WERI-Rb-1 (cell line): Measurements from ENCODE around the gene RALGAPA2.

Experiments
- DNase-seq: peaks from one replicate; pipeline ENCODE4 v3.0.0-alpha.2; 2020
- H3K27ac ChIP-seq: fragments of 250-450 bp; sonication (Bioruptor Pico); 2 replicates; pipeline ENCODE4 v1.5.1; 2020; ENCODE audit warnings: mild to moderate bottlenecking, moderate library complexity
- H3K27me3 ChIP-seq: fragments of 250-450 bp; sonication (Bioruptor Pico); 2 replicates; pipeline ENCODE4 v1.5.1; 2021; ENCODE audit warnings: mild to moderate bottlenecking, low read depth, moderate library complexity; ENCODE audit not compliant: insufficient read depth, severe bottlenecking
- H3K36me3 ChIP-seq: fragments of 250-450 bp; sonication (Bioruptor Pico); 2 replicates; pipeline ENCODE4 v1.5.1; 2020; ENCODE audit warnings: mild to moderate bottlenecking, moderate library complexity
- H3K4me3 ChIP-seq: 2 replicates; pipeline ENCODE4 v1.5.1; 2011; ENCODE audit warnings: low read depth, mild to moderate bottlenecking, control low read depth, low read length
- H3K9me3 ChIP-seq: fragments of 250-450 bp; sonication (Bioruptor Pico); 2 replicates; pipeline ENCODE4 v1.5.1; 2021; ENCODE audit warnings: mild to moderate bottlenecking, moderate library complexity; ENCODE audit not compliant: severe bottlenecking
- CTCF ChIP-seq: IDR thresholded peaks from 2 replicates; pipeline ENCODE4 v1.5.1; 2011; ENCODE audit warnings: low read depth, mild to moderate bottlenecking, control low read depth, inconsistent platforms, low read length

Gene RALGAPA2

GRCh38 chr20:20611167-20611566 is 101.3 kb downstream of the RALGAPA2 start:
- no peak for TF ChIP-seq CTCF
- H3K36me3 ChIP-seq = peaks cover 5% of the 10 kb centered on the region; the same call in 1 of the 2 replicates
- no peak for DNase-seq
- H3K4me3 ChIP-seq = no peak overlapping the region
- no peak overlapping the region for H3K27ac ChIP-seq
- no peaks in the 10 kb centered on the region for H3K9me3 ChIP-seq
- H3K27me3 ChIP-seq = no peaks in the 10 kb centered on the region

- H3K9me3 ChIP-seq = no peaks in the 10 kb centered on the region
- H3K27ac ChIP-seq = no peak overlapping the region
- H3K27me3 ChIP-seq = no peaks in the 10 kb centered on the region
Observed at GRCh38 chr20:20609522-20609921, 102.9 kb downstream of the RALGAPA2 start.

GRCh38 chr20:20608641-20609040 is 103.8 kb downstream of the RALGAPA2 start:
- Histone ChIP-seq H3K27me3 (no peaks in the 10 kb centered on the region), H3K9me3 (no peaks in the 10 kb centered on the region), H3K27ac (no peak overlapping the region), H3K36me3 (peaks cover 4% of the 10 kb centered on the region), H3K4me3 (no peak overlapping the region)
- no peak for DNase-seq
- TF ChIP-seq CTCF = no peak

More at GRCh38 chr20:20609522-20609921, 102.9 kb downstream of the RALGAPA2 start:
- Histone ChIP-seq H3K36me3 (peaks cover 6% of the 10 kb centered on the region), H3K4me3 (no peak overlapping the region)
- DNase-seq = no peak
- no peak for TF ChIP-seq CTCF

GRCh38 chr20:20608041-20608440 is 104.4 kb downstream of the RALGAPA2 start:
- H3K4me3 ChIP-seq = no peak overlapping the region
- TF ChIP-seq CTCF = no peak
- H3K27me3 ChIP-seq = no peaks in the 10 kb centered on the region
- H3K9me3 ChIP-seq = no peaks in the 10 kb centered on the region
- H3K27ac ChIP-seq = no peak overlapping the region
- H3K36me3 ChIP-seq = peaks cover 4% of the 10 kb centered on the region
- DNase-seq = no peak

- no peak for DNase-seq
- TF ChIP-seq CTCF = no peak
- Histone ChIP-seq H3K27me3 (no peaks in the 10 kb centered on the region), H3K9me3 (no peaks in the 10 kb centered on the region), H3K27ac (no peak overlapping the region), H3K36me3 (peaks cover 4% of the 10 kb centered on the region), H3K4me3 (no peak overlapping the region)
Observed at GRCh38 chr20:20606881-20607280, 105.6 kb downstream of the RALGAPA2 start.

- TF ChIP-seq CTCF = no peak
- Histone ChIP-seq H3K27me3 (no peaks in the 10 kb centered on the region), H3K9me3 (no peaks in the 10 kb centered on the region), H3K4me3 (no peak overlapping the region), H3K36me3 (peaks cover 6% of the 10 kb centered on the region), H3K27ac (no peak overlapping the region)
- DNase-seq = no peak
Observed at GRCh38 chr20:20606050-20606449, 106.4 kb downstream of the RALGAPA2 start.
